ENCODE data around the gene RAD51C. TPM values are rescaled to one million over a fixed set of nuclear protein-coding genes. Genes with fewer than 3 reads are reported as not detected.
"Not testable (repeated sequence)": the region's sequence is repeated elsewhere in the genome, so short reads cannot be mapped to it uniquely, and the experiment has no call there.

RAD51C gene
- total RNA-seq, 2 experiments from 2014 or later: 85.4 to 87.2 TPM

- POLR2A ChIA-PET: interaction anchor here (1.0 kb wide), 1 partner anchor 54 kb away, joined by 3 read pairs; no protein-coding TSS in a partner anchor
- DNase-seq; H3K9me3 Mint-ChIP-seq (ENCODE audit: low read depth); ATAC-seq; H3K36me3 Mint-ChIP-seq (ENCODE audit: low read depth); H3K27me3 Mint-ChIP-seq; H3K4me1 Mint-ChIP-seq; CTCF ChIA-PET; intact Hi-C loops (cut with DNase I, micrococcal nuclease); H3K4me3 Mint-ChIP-seq; H3K27ac Mint-ChIP-seq: not testable (repeated sequence)
Measured at GRCh38 chr17:58684462-58684861, 7.9 kb upstream of the RAD51C start.

GRCh38 chr17:58686980-58687379 lies 5.4 kb upstream of the RAD51C start:
- intact Hi-C loops (cut with DNase I, micrococcal nuclease): no loop called here
- ChIA-PET CTCF (interaction anchor here (0.5 to 0.7 kb wide), 2 partner anchors 22 to 573 kb away, joined by 3 read pairs; no protein-coding TSS in a partner anchor), POLR2A (no interaction called here)
- Mint-ChIP-seq H3K36me3 (ENCODE audit: low read depth) (no peaks in the 10 kb centered on the region), H3K27me3 (no peaks in the 10 kb centered on the region), H3K9me3 (ENCODE audit: low read depth) (no peaks in the 10 kb centered on the region), H3K27ac (no peak overlapping the region), H3K4me1 (no peaks in the 10 kb centered on the region), H3K4me3 (no peak overlapping the region)
- ATAC-seq (no peak), DNase-seq (no peak)

GRCh38 chr17:58688521-58688920 lies 3.9 kb upstream of the RAD51C start:
- H3K36me3 Mint-ChIP-seq (ENCODE audit: low read depth): peaks cover 10% of the 10 kb centered on the region
- no peak overlapping the region for H3K27ac Mint-ChIP-seq
- no peak for DNase-seq
- POLR2A ChIA-PET: no interaction called here
- H3K27me3 Mint-ChIP-seq: no peaks in the 10 kb centered on the region
- no peak overlapping the region for H3K4me3 Mint-ChIP-seq
- H3K9me3 Mint-ChIP-seq (ENCODE audit: low read depth): no peaks in the 10 kb centered on the region
- ATAC-seq: no peak
- peaks cover 10% of the 10 kb centered on the region for H3K4me1 Mint-ChIP-seq
- CTCF ChIA-PET: no interaction called here
- intact Hi-C loops (cut with DNase I, micrococcal nuclease): no loop called here

- H3K4me3 Mint-ChIP-seq; H3K27ac Mint-ChIP-seq; H3K9me3 Mint-ChIP-seq (ENCODE audit: low read depth); DNase-seq; POLR2A ChIA-PET; ATAC-seq; H3K27me3 Mint-ChIP-seq: not testable (repeated sequence)
- CTCF ChIA-PET: interaction anchor here (0.5 to 1.4 kb wide), 3 partner anchors 21 to 315 kb away, joined by 3 to 4 read pairs (median 3); no protein-coding TSS in a partner anchor
- peaks cover 20% of the 10 kb centered on the region for H3K4me1 Mint-ChIP-seq
- peaks cover 18% of the 10 kb centered on the region for H3K36me3 Mint-ChIP-seq (ENCODE audit: low read depth)
- intact Hi-C loops (cut with DNase I, micrococcal nuclease): loop anchor here (5.0 to 10.0 kb wide), 3 partner anchors 103 to 312 kb away; partner anchors contain the start of gene MTMR4 (in 1 of the 2)
Measured at GRCh38 chr17:58690033-58690432, 2.4 kb upstream of the RAD51C start.

GRCh38 chr17:58691701-58692238 lies 632 bp upstream of the RAD51C start, which contains the start of gene TEX14:
Gene TEX14 (minus strand): TSS chr17:58692045. CDS start chr17:58652001, 40,044 bp downstream.
- ChIA-PET POLR2A (interaction anchor here (1.0 to 2.8 kb wide), 5 partner anchors 10 to 86 kb away, joined by 3 to 61 read pairs (median 6); no protein-coding TSS in a partner anchor), CTCF (interaction anchor here (0.7 to 1.9 kb wide), 2 partner anchors 173 to 557 kb away, joined by 3 to 8 read pairs; no protein-coding TSS in a partner anchor)
- no peaks in the 10 kb centered on the region for H3K27me3 Mint-ChIP-seq
- H3K4me3 Mint-ChIP-seq: peak within 1 kb of the TSS; percentile 92
- ATAC-seq (no peak), DNase-seq (no peak)
- intact Hi-C loops (cut with DNase I, micrococcal nuclease): loop anchor here (1.0 to 10.0 kb wide), 9 partner anchors 32 to 464 kb away; partner anchors contain the start of genes MTMR4 (in 1 of the 2), PRR11 (in 1 of the 2), SKA2 (in 1 of the 2) and TRIM37 (in 1 of the 2)
- peaks cover 22% of the 10 kb centered on the region for H3K36me3 Mint-ChIP-seq (ENCODE audit: low read depth)
- peak within 1 kb of the TSS; percentile 98 for H3K27ac Mint-ChIP-seq
- peaks cover 27% of the 10 kb centered on the region for H3K4me1 Mint-ChIP-seq
- H3K9me3 Mint-ChIP-seq (ENCODE audit: low read depth): no peaks in the 10 kb centered on the region

GRCh38 chr17:58693208-58693607 lies 806 bp downstream of the RAD51C start:
- Mint-ChIP-seq H3K4me3 (peak overlapping the region; percentile 92), H3K9me3 (ENCODE audit: low read depth) (no peaks in the 10 kb centered on the region), H3K4me1 (peaks cover 27% of the 10 kb centered on the region), H3K36me3 (ENCODE audit: low read depth) (peaks cover 22% of the 10 kb centered on the region), H3K27ac (peak overlapping the region; percentile 98), H3K27me3 (no peaks in the 10 kb centered on the region)
- ATAC-seq (no peak), DNase-seq (no peak)
- intact Hi-C loops (cut with DNase I, micrococcal nuclease): loop anchor here (2.0 to 10.0 kb wide), 4 partner anchors 60 to 309 kb away; partner anchors contain the start of gene MTMR4 (in 1 of the 2)
- POLR2A ChIA-PET: interaction anchor here (0.6 to 2.8 kb wide), 11 partner anchors 9 to 1256 kb away, joined by 3 to 61 read pairs (median 5); no protein-coding TSS in a partner anchor
- CTCF ChIA-PET: interaction anchor here (0.6 to 1.9 kb wide), 5 partner anchors 10 to 1908 kb away, joined by 3 to 8 read pairs (median 3); no protein-coding TSS in a partner anchor

- peaks cover 27% of the 10 kb centered on the region for H3K4me1 Mint-ChIP-seq
- H3K9me3 Mint-ChIP-seq (ENCODE audit: low read depth): no peaks in the 10 kb centered on the region
- intact Hi-C loops (cut with DNase I, micrococcal nuclease): loop anchor here (2.0 to 10.0 kb wide), 4 partner anchors 61 to 309 kb away; partner anchors contain the start of gene MTMR4 (in 1 of the 2)
- peaks cover 22% of the 10 kb centered on the region for H3K36me3 Mint-ChIP-seq (ENCODE audit: low read depth)
- ChIA-PET CTCF (interaction anchor here (0.6 to 1.5 kb wide), 2 partner anchors 63 to 338 kb away, joined by 3 read pairs; no protein-coding TSS in a partner anchor), POLR2A (interaction anchor here (1.1 to 2.8 kb wide), 3 partner anchors 10 to 63 kb away, joined by 4 to 61 read pairs (median 8); no protein-coding TSS in a partner anchor)
- no peaks in the 10 kb centered on the region for H3K27me3 Mint-ChIP-seq
- no peak for DNase-seq
- peak overlapping the region; percentile 98 for H3K27ac Mint-ChIP-seq
- ATAC-seq: no peak
- H3K4me3 Mint-ChIP-seq: peak overlapping the region; percentile 92
Measured at GRCh38 chr17:58693751-58694150, 1.3 kb downstream of the RAD51C start.

- no peak overlapping the region for H3K27ac Mint-ChIP-seq
- peaks cover 27% of the 10 kb centered on the region for H3K4me1 Mint-ChIP-seq
- peaks cover 22% of the 10 kb centered on the region for H3K36me3 Mint-ChIP-seq (ENCODE audit: low read depth)
- no peak for DNase-seq
- H3K4me3 Mint-ChIP-seq: peak overlapping the region; percentile 92
- POLR2A ChIA-PET: interaction anchor here (2.8 kb wide), 1 partner anchor 63 kb away, joined by 61 read pairs; no protein-coding TSS in a partner anchor
- H3K9me3 Mint-ChIP-seq (ENCODE audit: low read depth): no peaks in the 10 kb centered on the region
- ATAC-seq: no peak
- no peaks in the 10 kb centered on the region for H3K27me3 Mint-ChIP-seq
- intact Hi-C loops (cut with DNase I, micrococcal nuclease): loop anchor here (5.0 to 10.0 kb wide), 3 partner anchors 107 to 308 kb away; partner anchors contain the start of gene MTMR4 (in 1 of the 2)
- CTCF ChIA-PET: interaction anchor here (1.4 to 1.5 kb wide), 2 partner anchors 64 to 311 kb away, joined by 3 read pairs; no protein-coding TSS in a partner anchor
Measured at GRCh38 chr17:58694302-58694701, 1.9 kb downstream of the RAD51C start.

GRCh38 chr17:58694826-58695225 lies 2.4 kb downstream of the RAD51C start:
- ATAC-seq: no peak
- Mint-ChIP-seq H3K27me3 (no peaks in the 10 kb centered on the region), H3K27ac (peak overlapping the region; percentile 55), H3K4me1 (peaks cover 27% of the 10 kb centered on the region), H3K36me3 (ENCODE audit: low read depth) (peaks cover 26% of the 10 kb centered on the region), H3K4me3 (peak overlapping the region; percentile 39), H3K9me3 (ENCODE audit: low read depth) (no peaks in the 10 kb centered on the region)
- no peak for DNase-seq
- ChIA-PET CTCF (interaction anchor here (1.4 to 1.5 kb wide), 2 partner anchors 64 to 310 kb away, joined by 3 read pairs; no protein-coding TSS in a partner anchor), POLR2A (no interaction called here)
- intact Hi-C loops (cut with DNase I, micrococcal nuclease): loop anchor here (5.0 to 10.0 kb wide), 3 partner anchors 108 to 307 kb away; partner anchors contain the start of gene MTMR4 (in 1 of the 2)

GRCh38 chr17:58699771-58700170 lies 7.4 kb downstream of the RAD51C start:
- Mint-ChIP-seq H3K9me3 (ENCODE audit: low read depth) (no peaks in the 10 kb centered on the region), H3K36me3 (ENCODE audit: low read depth) (peaks cover 23% of the 10 kb centered on the region)

GRCh38 chr17:58702045-58702476 lies 9.7 kb downstream of the RAD51C start:
- ATAC-seq (peak; percentile 75), DNase-seq (peak; percentile 47)
- Mint-ChIP-seq H3K4me3 (no peak overlapping the region), H3K4me1 (peaks cover 29% of the 10 kb centered on the region), H3K36me3 (ENCODE audit: low read depth) (peaks cover 26% of the 10 kb centered on the region), H3K27ac (peak overlapping the region; percentile 65), H3K9me3 (ENCODE audit: low read depth) (no peaks in the 10 kb centered on the region), H3K27me3 (no peaks in the 10 kb centered on the region)
- ChIA-PET POLR2A (interaction anchor here (0.6 to 1.1 kb wide), 3 partner anchors 9 to 74 kb away, joined by 3 to 6 read pairs (median 4); partner anchors contain the start of gene RAD51C), CTCF (no interaction called here)
- intact Hi-C loops (cut with DNase I, micrococcal nuclease): loop anchor here (2.0 kb wide), 2 partner anchors 43 to 299 kb away; no protein-coding TSS in a partner anchor

More at GRCh38 chr17:58699771-58700170, 7.4 kb downstream of the RAD51C start:
- Mint-ChIP-seq H3K27me3 (no peaks in the 10 kb centered on the region), H3K27ac (no peak overlapping the region), H3K4me1 (peaks cover 31% of the 10 kb centered on the region), H3K4me3 (no peak overlapping the region)
- ATAC-seq: no peak
- POLR2A ChIA-PET: interaction anchor here (0.6 to 1.2 kb wide), 3 partner anchors 41 to 692 kb away, joined by 4 to 6 read pairs (median 4); no protein-coding TSS in a partner anchor
- CTCF ChIA-PET: interaction anchor here (0.6 to 2.1 kb wide), 6 partner anchors 11 to 446 kb away, joined by 3 to 10 read pairs (median 3); no protein-coding TSS in a partner anchor
- intact Hi-C loops (cut with DNase I, micrococcal nuclease): loop anchor here in 1 of 2 experiments (10.0 kb wide), 1 partner anchor 185 kb away; the partner anchor contains the start of gene MTMR4
- DNase-seq: no peak
